Peyer's patch (tissue), 4 donors: ENCODE results near the gene TTBK2.

ENCODE experiments used
- POLR2A ChIP-seq, 2 donors: fragments of 450-650 bp; IDR thresholded peaks; one replicate each; pipeline ENCODE4 v1.5.1; 2017; ENCODE audit warnings: antibody characterized with exemption in 2 of 2, mild to moderate bottlenecking in 2 of 2, moderate library complexity in 2 of 2
- TF ChIP-seq, protein P1 (sequence below), 6 experiments: fragments of 450-650 bp in 4 of 6; fragments of 200-600 bp in 2 of 6; sonication (generic) in 1 of 6; IDR thresholded peaks; one replicate each; pipeline ENCODE4 v1.5.1; 2017 to 2019; ENCODE audit warnings: antibody characterized with exemption in 6 of 6, mild to moderate bottlenecking in 3 of 6, moderate library complexity in 1 of 6

DNA sequence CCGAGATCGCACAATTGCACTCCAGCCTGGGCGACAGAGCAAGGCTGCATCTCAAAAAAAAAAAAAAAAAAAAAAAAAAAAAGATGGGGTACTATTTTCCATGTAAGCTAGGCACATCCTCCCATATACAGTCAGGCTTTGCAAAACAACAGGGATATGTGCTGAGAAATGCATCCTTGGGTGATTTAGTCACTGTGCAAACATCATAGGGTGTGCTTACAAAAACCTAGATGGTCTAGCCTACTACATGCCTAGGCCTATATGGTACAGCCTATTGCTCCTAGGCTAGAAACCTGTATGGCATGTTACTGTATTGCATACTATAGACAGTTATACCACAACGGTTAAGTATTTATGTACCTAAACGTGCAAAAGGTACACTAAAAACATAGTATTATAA is 75.0 kb downstream of the TTBK2 start:
- TF ChIP-seq, protein P1, sequence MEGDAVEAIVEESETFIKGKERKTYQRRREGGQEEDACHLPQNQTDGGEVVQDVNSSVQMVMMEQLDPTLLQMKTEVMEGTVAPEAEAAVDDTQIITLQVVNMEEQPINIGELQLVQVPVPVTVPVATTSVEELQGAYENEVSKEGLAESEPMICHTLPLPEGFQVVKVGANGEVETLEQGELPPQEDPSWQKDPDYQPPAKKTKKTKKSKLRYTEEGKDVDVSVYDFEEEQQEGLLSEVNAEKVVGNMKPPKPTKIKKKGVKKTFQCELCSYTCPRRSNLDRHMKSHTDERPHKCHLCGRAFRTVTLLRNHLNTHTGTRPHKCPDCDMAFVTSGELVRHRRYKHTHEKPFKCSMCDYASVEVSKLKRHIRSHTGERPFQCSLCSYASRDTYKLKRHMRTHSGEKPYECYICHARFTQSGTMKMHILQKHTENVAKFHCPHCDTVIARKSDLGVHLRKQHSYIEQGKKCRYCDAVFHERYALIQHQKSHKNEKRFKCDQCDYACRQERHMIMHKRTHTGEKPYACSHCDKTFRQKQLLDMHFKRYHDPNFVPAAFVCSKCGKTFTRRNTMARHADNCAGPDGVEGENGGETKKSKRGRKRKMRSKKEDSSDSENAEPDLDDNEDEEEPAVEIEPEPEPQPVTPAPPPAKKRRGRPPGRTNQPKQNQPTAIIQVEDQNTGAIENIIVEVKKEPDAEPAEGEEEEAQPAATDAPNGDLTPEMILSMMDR (IDR thresholded peaks at IDR 0.05), result no peak
- TF ChIP-seq POLR2A (IDR thresholded peaks at IDR 0.05), result no peak
